Measurements from ENCODE around the gene LIN54. TPM values are rescaled to one million over a fixed set of nuclear protein-coding genes. Genes with fewer than 3 reads are reported as not detected.
"Not testable (repeated sequence)": the region's sequence is repeated elsewhere in the genome, so short reads cannot be mapped to it uniquely, and the experiment has no call there.

LIN54 gene
- total RNA-seq, 2 experiments from 2014 or later = 21.5 to 22.7 TPM

GRCh38 chr4:83010111-83010521 is 507 bp downstream of the LIN54 start:
- intact Hi-C loops (cut with micrococcal nuclease) = loop anchor here (1.0 to 2.0 kb wide), 2 partner anchors 579 to 636 kb away; partner anchors contain the start of genes ENOPH1 and HNRNPDL
- Mint-ChIP-seq H3K27me3 (no peaks in the 10 kb centered on the region), H3K9me3 (no peaks in the 10 kb centered on the region), H3K27ac (peak overlapping the region; percentile 90), H3K4me3 (peak overlapping the region; percentile 99), H3K4me1 (ENCODE audit: low read depth) (peaks cover 50% of the 10 kb centered on the region), H3K36me3 (peaks cover 5% of the 10 kb centered on the region)
- DNase-seq = no peak
- ChIA-PET CTCF (interaction anchor here (1.3 to 3.2 kb wide), 2 partner anchors 25 to 255 kb away, joined by 3 to 33 read pairs; partner anchors contain the start of gene COPS4), POLR2A (interaction anchor here (4.4 kb wide), 1 partner anchor 25 kb away, joined by 41 read pairs; the partner anchor contains the start of gene COPS4)

GRCh38 chr4:83009529-83009928 is 1.1 kb downstream of the LIN54 start:
- peaks cover 50% of the 10 kb centered on the region for H3K4me1 Mint-ChIP-seq (ENCODE audit: low read depth)
- H3K36me3 Mint-ChIP-seq = peaks cover 5% of the 10 kb centered on the region
- no peak for DNase-seq

GRCh38 chr4:83003044-83003791 is 7.4 kb downstream of the LIN54 start:
- H3K27ac Mint-ChIP-seq; CTCF ChIA-PET; intact Hi-C loops (cut with micrococcal nuclease); H3K27me3 Mint-ChIP-seq; DNase-seq; H3K9me3 Mint-ChIP-seq; POLR2A ChIA-PET; H3K4me3 Mint-ChIP-seq; H3K36me3 Mint-ChIP-seq: not testable (repeated sequence)
- peaks cover 25% of the 10 kb centered on the region for H3K4me1 Mint-ChIP-seq (ENCODE audit: low read depth)

More at GRCh38 chr4:83009529-83009928, 1.1 kb downstream of the LIN54 start:
- Mint-ChIP-seq H3K4me3 (peak overlapping the region; percentile 99), H3K9me3 (no peaks in the 10 kb centered on the region), H3K27ac (peak overlapping the region; percentile 90), H3K27me3 (no peaks in the 10 kb centered on the region)
- ChIA-PET POLR2A (interaction anchor here (4.4 kb wide), 1 partner anchor 26 kb away, joined by 41 read pairs; the partner anchor contains the start of gene COPS4), CTCF (interaction anchor here (3.2 kb wide), 1 partner anchor 25 kb away, joined by 33 read pairs; the partner anchor contains the start of gene COPS4)
- intact Hi-C loops (cut with micrococcal nuclease) = no loop called here

GRCh38 chr4:83002329-83002728 is 8.3 kb downstream of the LIN54 start:
- H3K27ac Mint-ChIP-seq = no peak overlapping the region

GRCh38 chr4:82998898-82999297 is 11.7 kb downstream of the LIN54 start:
- Mint-ChIP-seq H3K27ac (no peak overlapping the region), H3K4me3 (no peak overlapping the region), H3K9me3 (no peaks in the 10 kb centered on the region), H3K27me3 (no peaks in the 10 kb centered on the region), H3K4me1 (ENCODE audit: low read depth) (peaks cover 14% of the 10 kb centered on the region), H3K36me3 (peaks cover 2% of the 10 kb centered on the region)
- intact Hi-C loops (cut with micrococcal nuclease) = no loop called here
- no peak for DNase-seq
- ChIA-PET POLR2A (no interaction called here), CTCF (no interaction called here)

More at GRCh38 chr4:83002329-83002728, 8.3 kb downstream of the LIN54 start:
- no peaks in the 10 kb centered on the region for H3K36me3 Mint-ChIP-seq
- DNase-seq = no peak
- POLR2A ChIA-PET = no interaction called here
- intact Hi-C loops (cut with micrococcal nuclease) = no loop called here
- H3K4me3 Mint-ChIP-seq = no peak overlapping the region
- H3K4me1 Mint-ChIP-seq (ENCODE audit: low read depth) = peaks cover 21% of the 10 kb centered on the region
- H3K27me3 Mint-ChIP-seq = no peaks in the 10 kb centered on the region
- H3K9me3 Mint-ChIP-seq = no peaks in the 10 kb centered on the region
- CTCF ChIA-PET = no interaction called here

GRCh38 chr4:82994834-82995233 is 15.8 kb downstream of the LIN54 start:
- intact Hi-C loops (cut with micrococcal nuclease) = no loop called here
- ChIA-PET POLR2A (no interaction called here), CTCF (interaction anchor here (0.7 kb wide), 1 partner anchor 587 kb away, joined by 3 read pairs; no protein-coding TSS in a partner anchor)
- no peaks in the 10 kb centered on the region for H3K27me3 Mint-ChIP-seq
- H3K27ac Mint-ChIP-seq = no peak overlapping the region
- H3K9me3 Mint-ChIP-seq = no peaks in the 10 kb centered on the region
- no peak overlapping the region for H3K4me3 Mint-ChIP-seq
- peaks cover 18% of the 10 kb centered on the region for H3K4me1 Mint-ChIP-seq (ENCODE audit: low read depth)
- no peak for DNase-seq
- peaks cover 2% of the 10 kb centered on the region for H3K36me3 Mint-ChIP-seq

- Mint-ChIP-seq H3K27ac (no peak overlapping the region), H3K9me3 (no peaks in the 10 kb centered on the region), H3K4me1 (ENCODE audit: low read depth) (peaks cover 20% of the 10 kb centered on the region), H3K4me3 (no peak overlapping the region), H3K36me3 (peaks cover 1% of the 10 kb centered on the region), H3K27me3 (no peaks in the 10 kb centered on the region)
- CTCF ChIA-PET = no interaction called here
- intact Hi-C loops (cut with micrococcal nuclease) = no loop called here
- no peak for DNase-seq
- POLR2A ChIA-PET = no interaction called here
Measured at GRCh38 chr4:82989575-82990429, 20.8 kb downstream of the LIN54 start.

DNA sequence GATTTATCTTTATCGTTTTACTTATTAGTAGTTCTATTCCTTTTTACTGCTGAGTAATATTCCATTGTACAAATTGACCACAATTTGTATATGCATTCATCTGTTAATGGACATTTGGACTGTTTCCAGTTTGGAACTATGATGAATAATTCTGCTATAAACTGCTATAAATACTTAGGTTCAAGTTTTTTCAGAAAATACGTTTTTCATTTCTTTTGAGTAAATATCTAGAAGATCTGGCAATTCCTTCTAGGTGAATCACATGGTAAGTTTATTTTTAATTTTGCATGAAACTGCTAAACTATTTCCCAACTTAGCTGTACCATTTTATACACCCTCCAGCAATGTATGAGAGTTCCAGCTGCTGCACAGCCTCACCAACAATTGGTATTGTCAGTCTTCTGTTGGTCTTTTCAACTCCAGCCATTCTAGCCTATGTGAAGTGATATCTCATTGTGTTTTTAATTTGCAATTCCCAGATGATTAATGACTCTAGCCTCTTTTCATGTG is 22.2 kb downstream of the LIN54 start:
- ChIA-PET POLR2A (no interaction called here), CTCF (interaction anchor here (0.7 kb wide), 1 partner anchor 217 kb away, joined by 3 read pairs; no protein-coding TSS in a partner anchor)
- Mint-ChIP-seq H3K36me3 (peaks cover 6% of the 10 kb centered on the region), H3K4me1 (ENCODE audit: low read depth) (peaks cover 21% of the 10 kb centered on the region), H3K4me3 (no peak overlapping the region), H3K27me3 (no peaks in the 10 kb centered on the region), H3K9me3 (no peaks in the 10 kb centered on the region), H3K27ac (no peak overlapping the region)
- intact Hi-C loops (cut with micrococcal nuclease) = no loop called here
- no peak for DNase-seq

DNA sequence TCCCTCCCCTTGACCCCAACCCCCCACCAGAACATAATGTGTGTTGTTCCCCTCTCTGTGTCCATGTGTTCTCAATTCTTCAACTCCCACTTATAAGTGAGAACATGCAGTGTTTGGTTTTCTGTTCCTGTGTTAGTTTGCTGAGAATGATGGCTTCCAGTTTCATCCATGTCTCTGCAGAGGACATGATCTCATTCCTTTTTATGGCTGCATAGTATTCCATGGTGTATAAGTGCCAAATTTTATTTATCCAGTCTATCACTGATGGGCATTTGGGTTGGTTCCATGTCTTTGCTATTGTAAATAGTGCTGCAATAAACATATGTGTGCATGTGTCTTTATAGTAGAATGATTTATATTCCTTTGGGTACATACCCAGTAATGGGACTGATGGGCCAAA is 23.1 kb downstream of the LIN54 start:
- H3K27ac Mint-ChIP-seq; H3K9me3 Mint-ChIP-seq; H3K36me3 Mint-ChIP-seq; POLR2A ChIA-PET; H3K27me3 Mint-ChIP-seq; CTCF ChIA-PET; DNase-seq; H3K4me3 Mint-ChIP-seq; intact Hi-C loops (cut with micrococcal nuclease): not testable (repeated sequence)
- peaks cover 21% of the 10 kb centered on the region for H3K4me1 Mint-ChIP-seq (ENCODE audit: low read depth)

DNA sequence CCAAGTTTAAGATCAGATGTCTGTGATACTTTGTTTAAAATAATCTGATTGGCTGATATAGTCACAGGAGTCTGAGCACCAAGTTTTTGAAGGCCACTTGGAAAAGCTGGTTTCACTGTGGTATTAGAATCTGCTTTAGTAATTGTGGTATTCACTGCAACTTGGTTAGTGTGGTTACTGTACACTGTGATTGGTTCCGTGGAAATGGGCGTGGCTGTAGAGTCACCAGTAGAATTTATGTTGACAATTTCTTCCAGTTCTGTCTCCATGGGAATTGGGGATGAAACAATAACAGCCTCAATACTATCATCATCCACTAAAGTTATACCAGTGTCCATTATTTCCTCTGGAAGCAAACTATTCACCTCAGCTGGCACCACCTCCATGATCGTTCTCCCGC is 26.2 kb downstream of the LIN54 start:
- H3K36me3 Mint-ChIP-seq = peaks cover 6% of the 10 kb centered on the region
- H3K4me3 Mint-ChIP-seq = no peak overlapping the region
- intact Hi-C loops (cut with micrococcal nuclease) = no loop called here
- CTCF ChIA-PET = interaction anchor here (1.0 kb wide), 1 partner anchor 20 kb away, joined by 3 read pairs; no protein-coding TSS in a partner anchor
- DNase-seq = no peak
- H3K27ac Mint-ChIP-seq = no peak overlapping the region
- H3K9me3 Mint-ChIP-seq = no peaks in the 10 kb centered on the region
- no peaks in the 10 kb centered on the region for H3K27me3 Mint-ChIP-seq
- POLR2A ChIA-PET = no interaction called here
- H3K4me1 Mint-ChIP-seq (ENCODE audit: low read depth) = peaks cover 8% of the 10 kb centered on the region

DNA sequence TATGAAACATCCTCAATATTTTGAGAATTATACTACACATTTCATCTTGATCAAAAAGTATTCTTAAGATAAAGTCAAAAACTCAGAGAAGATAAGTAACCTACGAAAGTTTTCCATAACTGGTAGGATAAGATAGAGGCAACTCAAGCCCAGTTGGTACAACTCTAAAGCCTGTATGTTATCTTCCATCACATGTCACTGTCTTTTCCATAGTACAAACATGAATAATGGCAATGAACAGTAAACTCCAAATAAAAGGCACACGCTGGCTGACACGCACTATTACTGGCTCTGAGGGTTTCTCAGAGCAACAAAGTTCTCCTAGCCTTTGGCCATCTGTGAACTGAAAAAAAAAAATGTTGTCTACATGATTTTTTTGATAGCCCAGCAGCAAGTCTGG is 27.2 kb downstream of the LIN54 start:
- H3K9me3 Mint-ChIP-seq = no peaks in the 10 kb centered on the region
- peaks cover 6% of the 10 kb centered on the region for H3K36me3 Mint-ChIP-seq
- H3K27ac Mint-ChIP-seq = no peak overlapping the region
- intact Hi-C loops (cut with micrococcal nuclease) = no loop called here
- H3K4me1 Mint-ChIP-seq (ENCODE audit: low read depth) = peaks cover 4% of the 10 kb centered on the region
- no peaks in the 10 kb centered on the region for H3K27me3 Mint-ChIP-seq
- DNase-seq = no peak
- CTCF ChIA-PET = no interaction called here
- POLR2A ChIA-PET = no interaction called here
- H3K4me3 Mint-ChIP-seq = no peak overlapping the region

DNA sequence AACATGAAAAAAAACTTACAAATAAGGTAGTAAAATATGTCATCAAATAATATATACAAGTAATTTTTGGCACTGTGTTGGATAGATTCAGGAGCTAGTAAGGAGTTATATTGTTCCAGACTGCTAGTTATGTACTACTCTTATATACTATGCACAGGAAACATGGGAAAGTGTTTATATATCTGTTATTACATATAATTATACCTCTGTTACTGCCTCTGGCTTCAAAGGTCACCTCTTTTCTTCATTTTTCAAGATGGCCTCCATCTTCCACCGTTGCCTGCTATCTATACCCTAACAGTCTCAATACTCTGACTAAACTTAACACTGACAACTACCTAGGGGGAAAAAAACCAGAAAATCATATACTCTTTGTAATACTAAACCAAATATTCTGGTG is 29.5 kb downstream of the LIN54 start:
- DNase-seq = no peak
- intact Hi-C loops (cut with micrococcal nuclease) = no loop called here
- peaks cover 10% of the 10 kb centered on the region for H3K36me3 Mint-ChIP-seq
- peaks cover 4% of the 10 kb centered on the region for H3K4me1 Mint-ChIP-seq (ENCODE audit: low read depth)
- no peak overlapping the region for H3K27ac Mint-ChIP-seq
- POLR2A ChIA-PET = no interaction called here
- CTCF ChIA-PET = no interaction called here
- no peaks in the 10 kb centered on the region for H3K27me3 Mint-ChIP-seq
- H3K9me3 Mint-ChIP-seq = no peaks in the 10 kb centered on the region
- no peak overlapping the region for H3K4me3 Mint-ChIP-seq

All from activated CD4-positive, alpha-beta memory T cell treated with anti-CD3 and anti-CD28 coated beads for 36 hours (primary cell).